Vagina (tissue), 2 donors: ENCODE data around the gene ADAMTS2.

Experiments
- POLR2AphosphoS5 ChIP-seq, 2 donors: sonication (generic); formaldehyde crosslinking; IDR thresholded peaks; one replicate each; pipeline ENCODE4 v1.9.0; 2017; ENCODE audit warnings: antibody characterized with exemption in 2 of 2, mild to moderate bottlenecking in 2 of 2, low read depth in 1 of 2; ENCODE audit not compliant: insufficient read depth in 1 of 2
- TF ChIP-seq, protein P1 (sequence below), 3 experiments: fragments of 450-650 bp in 2 of 3; fragments of 200-600 bp in 1 of 3; sonication (generic) in 1 of 3; IDR thresholded peaks; one replicate each; pipeline ENCODE4 v1.5.1; 2017 to 2019; ENCODE audit warnings: antibody characterized with exemption in 3 of 3, mild to moderate bottlenecking in 2 of 3, moderate library complexity in 2 of 3

DNA sequence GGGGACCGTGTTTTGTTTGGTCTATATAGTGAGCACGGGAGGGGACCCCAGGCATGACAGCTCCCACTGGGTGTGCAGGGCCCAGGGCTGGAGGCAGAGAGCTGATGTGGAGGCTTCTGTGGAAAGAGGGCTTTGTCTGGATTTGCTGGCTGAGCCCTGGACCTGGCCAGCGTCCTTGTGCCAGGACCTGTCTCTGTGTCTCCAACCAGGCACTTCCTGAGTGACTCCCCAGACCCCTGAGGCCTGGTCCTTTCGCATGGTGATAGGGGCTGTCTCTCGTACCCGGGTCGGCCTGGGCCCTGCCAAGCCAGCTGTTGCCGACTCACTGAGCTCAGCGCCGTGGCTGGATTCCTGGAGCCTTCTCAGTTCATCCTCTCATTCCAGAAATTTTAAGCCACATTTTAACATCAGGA, 77.6 kb downstream of the ADAMTS2 start:
- TF ChIP-seq, protein P1, sequence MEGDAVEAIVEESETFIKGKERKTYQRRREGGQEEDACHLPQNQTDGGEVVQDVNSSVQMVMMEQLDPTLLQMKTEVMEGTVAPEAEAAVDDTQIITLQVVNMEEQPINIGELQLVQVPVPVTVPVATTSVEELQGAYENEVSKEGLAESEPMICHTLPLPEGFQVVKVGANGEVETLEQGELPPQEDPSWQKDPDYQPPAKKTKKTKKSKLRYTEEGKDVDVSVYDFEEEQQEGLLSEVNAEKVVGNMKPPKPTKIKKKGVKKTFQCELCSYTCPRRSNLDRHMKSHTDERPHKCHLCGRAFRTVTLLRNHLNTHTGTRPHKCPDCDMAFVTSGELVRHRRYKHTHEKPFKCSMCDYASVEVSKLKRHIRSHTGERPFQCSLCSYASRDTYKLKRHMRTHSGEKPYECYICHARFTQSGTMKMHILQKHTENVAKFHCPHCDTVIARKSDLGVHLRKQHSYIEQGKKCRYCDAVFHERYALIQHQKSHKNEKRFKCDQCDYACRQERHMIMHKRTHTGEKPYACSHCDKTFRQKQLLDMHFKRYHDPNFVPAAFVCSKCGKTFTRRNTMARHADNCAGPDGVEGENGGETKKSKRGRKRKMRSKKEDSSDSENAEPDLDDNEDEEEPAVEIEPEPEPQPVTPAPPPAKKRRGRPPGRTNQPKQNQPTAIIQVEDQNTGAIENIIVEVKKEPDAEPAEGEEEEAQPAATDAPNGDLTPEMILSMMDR (IDR thresholded peaks at IDR 0.05): no peak
- TF ChIP-seq POLR2AphosphoS5 (IDR thresholded peaks at IDR 0.05; ENCODE audit: insufficient read depth in 1 of 2, low read depth in 1 of 2): no peak
